DND-41 (cell line): Measurements from ENCODE around the gene ARHGEF39.
"Not testable (repeated sequence)": the region's sequence is repeated elsewhere in the genome, so short reads cannot be mapped to it uniquely, and the experiment has no call there.

Experiments
- ATAC-seq: fragments of 200-7000 bp; cut with Tn5 transposase; 3 replicates; pipeline ENCODE4 v1.9.1; 2021; ENCODE audit warnings: low read depth; ENCODE audit not compliant: insufficient read depth
- DNase-seq: peaks from one replicate; pipeline ENCODE4 v3.0.0-alpha.2; 2020
- H2AFZ ChIP-seq: 2 replicates; pipeline ENCODE4 v1.6.0; 2012; ENCODE audit warnings: low read depth, low read length
- H3K27ac ChIP-seq: 2 replicates; pipeline ENCODE4 v1.5.1; 2012; ENCODE audit warnings: low read length, inconsistent platforms
- H3K27me3 ChIP-seq: fragments of 200-600 bp; sonication (generic); 2 replicates; pipeline ENCODE4 v1.6.0; 2012; ENCODE audit warnings: low read length, mild to moderate bottlenecking, inconsistent platforms; ENCODE audit not compliant: insufficient read depth, poor library complexity
- H3K36me3 ChIP-seq: 2 replicates; pipeline ENCODE4 v1.5.1; 2012; ENCODE audit warnings: low read length, inconsistent platforms; ENCODE audit not compliant: insufficient read depth
- H3K4me1 ChIP-seq: 2 replicates; pipeline ENCODE4 v1.5.1; 2012; ENCODE audit warnings: mild to moderate bottlenecking, low read length; ENCODE audit not compliant: insufficient read depth
- H3K4me2 ChIP-seq: 2 replicates; pipeline ENCODE4 v1.6.0; 2012; ENCODE audit warnings: mild to moderate bottlenecking, moderate library complexity, low read length, inconsistent platforms; ENCODE audit not compliant: insufficient read depth
- H3K4me3 ChIP-seq, 2 experiments: fragments of 200-600 bp in 1 of 2; shearing (Covaris generic) in 1 of 2; 2 replicates each; pipeline ENCODE4 v1.5.1; 2012 to 2016; ENCODE audit warnings: inconsistent platforms in 2 of 2, low read length in 2 of 2, mild to moderate bottlenecking in 2 of 2, low read depth in 1 of 2, moderate library complexity in 1 of 2
- H3K79me2 ChIP-seq: 2 replicates; pipeline ENCODE4 v1.6.0; 2012; ENCODE audit warnings: low read length, inconsistent platforms; ENCODE audit not compliant: insufficient read depth
- H3K9ac ChIP-seq: 2 replicates; pipeline ENCODE4 v1.6.0; 2012; ENCODE audit warnings: low read depth, mild to moderate bottlenecking, inconsistent platforms, low read length, moderate library complexity
- H3K9me3 ChIP-seq: 2 replicates; pipeline ENCODE4 v1.5.1; 2012; ENCODE audit warnings: low read length, moderate library complexity, mild to moderate bottlenecking, inconsistent platforms; ENCODE audit not compliant: insufficient read depth, severe bottlenecking
- H4K20me1 ChIP-seq: 2 replicates; pipeline ENCODE4 v1.6.0; 2012; ENCODE audit warnings: low read length; ENCODE audit not compliant: insufficient read depth
- CTCF ChIP-seq: IDR thresholded peaks from 2 replicates; pipeline ENCODE4 v1.5.1; 2012; ENCODE audit warnings: borderline replicate concordance, low read length, moderate library complexity, mild to moderate bottlenecking; ENCODE audit not compliant: poor library complexity, severe bottlenecking; ENCODE audit errors: extremely low read depth
- EZH2 ChIP-seq: IDR thresholded peaks from 3 replicates; pipeline ENCODE4 v1.6.1; 2012; ENCODE audit warnings: borderline replicate concordance, low read depth, mild to moderate bottlenecking, moderate library complexity, low read length, inconsistent platforms; ENCODE audit not compliant: severe bottlenecking

The ARHGEF39 gene

GRCh38 chr9:35637427-35637955 lies 27.5 kb downstream of the ARHGEF39 start:
- H3K27ac ChIP-seq, H3K4me3 ChIP-seq, H2AFZ ChIP-seq, H3K9ac ChIP-seq, H4K20me1 ChIP-seq, H3K27me3 ChIP-seq, DNase-seq, ATAC-seq, H3K79me2 ChIP-seq, H3K9me3 ChIP-seq, H3K4me2 ChIP-seq, H3K36me3 ChIP-seq: not testable (repeated sequence)
- peaks cover 26% of the 10 kb centered on the region for H3K4me1 ChIP-seq

GRCh38 chr9:35636877-35637246 lies 28.1 kb downstream of the ARHGEF39 start:
- not testable (repeated sequence) for H3K79me2 ChIP-seq, H2AFZ ChIP-seq, ATAC-seq, DNase-seq, H3K9ac ChIP-seq, H3K27me3 ChIP-seq, H3K9me3 ChIP-seq, H4K20me1 ChIP-seq, H3K27ac ChIP-seq, H3K36me3 ChIP-seq, H3K4me3 ChIP-seq, H3K4me2 ChIP-seq
- H3K4me1 ChIP-seq: peaks cover 26% of the 10 kb centered on the region

- 0 out of 2 replicates have a peak, but pooled peaks cover 3% of the 10 kb centered on the region for H3K36me3 ChIP-seq
- no peak overlapping the region for H3K4me2 ChIP-seq
- DNase-seq (no peak), ATAC-seq (no peak)
- H3K9ac ChIP-seq: no peak overlapping the region
- no peaks in the 10 kb centered on the region for H3K27me3 ChIP-seq
- H4K20me1 ChIP-seq: no peaks in the 10 kb centered on the region
- no peak overlapping the region for H2AFZ ChIP-seq
- no peak for TF ChIP-seq EZH2
- no peak for TF ChIP-seq CTCF
- H3K4me3 ChIP-seq: no peak overlapping the region
- H3K27ac ChIP-seq: no peak overlapping the region
- peaks cover 26% of the 10 kb centered on the region for H3K4me1 ChIP-seq
- H3K9me3 ChIP-seq: no peaks in the 10 kb centered on the region
- no peaks in the 10 kb centered on the region for H3K79me2 ChIP-seq
These were observed 28.7 kb downstream of the ARHGEF39 start for GRCh38 chr9:35636135-35636876.

GRCh38 chr9:35635730-35636129 lies 29.3 kb downstream of the ARHGEF39 start:
- no peak for TF ChIP-seq CTCF
- no peak for TF ChIP-seq EZH2
- Histone ChIP-seq H3K27ac (no peak overlapping the region), H3K27me3 (no peaks in the 10 kb centered on the region), H3K4me3 (no peak overlapping the region), H3K36me3 (0 out of 2 replicates have a peak, but pooled peaks cover under 1% of the 10 kb centered on the region), H3K9ac (no peak overlapping the region), H3K79me2 (no peaks in the 10 kb centered on the region), H2AFZ (no peak overlapping the region), H3K9me3 (no peaks in the 10 kb centered on the region), H3K4me2 (no peak overlapping the region), H4K20me1 (no peaks in the 10 kb centered on the region), H3K4me1 (peaks cover 26% of the 10 kb centered on the region)
- ATAC-seq (no peak), DNase-seq (no peak)
